Fibroblast of lung (primary cell): Measurements from ENCODE around the gene LYPD6.

Experiments
- CTCF ChIP-seq, 2 donors: IDR thresholded peaks in 1 of 2; conservative IDR thresholded peaks in 1 of 2; 1 replicate in 1 of 2; 2 replicates in 1 of 2; pipeline ENCODE4 v1.5.1; 2011 to 2012; ENCODE audit warnings: low read length in 2 of 2, control low read depth in 1 of 2, inconsistent platforms in 1 of 2, low read depth in 1 of 2, mild to moderate bottlenecking in 1 of 2
- EZH2 ChIP-seq: IDR thresholded peaks from 2 replicates; pipeline ENCODE4 v1.5.1; 2012; ENCODE audit warnings: low read length, control low read depth, mild to moderate bottlenecking; ENCODE audit errors: missing control alignments

GRCh38 chr2:149467436-149467835, 137.0 kb downstream of the LYPD6 start:
- TF ChIP-seq CTCF (conservative IDR thresholded peaks at IDR 0.05 in 1 of 2, IDR thresholded peaks at IDR 0.05 in 1 of 2; ENCODE audit: low read depth in 1 of 2, low read length in 2 of 2) (no peak), EZH2 (no peak)
